GM12878 (cell line): ENCODE measurements around the gene IL17RB. TPM values are rescaled to one million over a fixed set of nuclear protein-coding genes. Genes with fewer than 3 reads are reported as not detected.

ENCODE experiments used
- ATAC-seq: fragments of 200-7000 bp; cut with Tn5 transposase; 3 replicates; pipeline ENCODE4 v1.9.1; 2020; ENCODE audit warnings: mild to moderate bottlenecking, moderate library complexity
- BruUV-seq: library from RNA; stranded (reverse); fragments of 400-500 nt; replicated peaks from 2 replicates; lab custom pipeline; 2021; lab: Mats Ljungman, UMichigan
- CTCF ChIA-PET: fragments of 300-600 bp; sonication (Branson Sonifier 250); formaldehyde crosslinking; extraction: SDS; loops from one replicate; lab custom pipeline; 2021; ENCODE audit warnings: inconsistent platforms; lab: Yijun Ruan, JAX
- POLR2A ChIA-PET: fragments of 350-600 bp; formaldehyde crosslinking; extraction: SDS; loops from one replicate; lab custom pipeline; 2021; ENCODE audit warnings: inconsistent platforms; lab: Charles Lee
- RAD21 ChIA-PET: fragments of 300-600 bp; sonication (Branson Sonifier 250); formaldehyde crosslinking; loops from one replicate; lab custom pipeline; 2023; ENCODE audit warnings: antibody characterized with exemption; ENCODE audit not compliant: unreplicated experiment; lab: Charles Lee
- SMC1A ChIA-PET: fragments of 300-600 bp; sonication (Branson Sonifier 250); formaldehyde crosslinking; loops from one replicate; lab custom pipeline; 2023; ENCODE audit not compliant: unreplicated experiment, uncharacterized antibody; lab: Charles Lee
- DNase-seq: peaks from one replicate; pipeline ENCODE4 v3.0.0-alpha.2; 2011; ENCODE audit warnings: low read depth, low spot score
- FAIRE-seq: peaks from 3 replicates; lab custom pipeline; 2011; peaks lifted over from hg19 to GRCh38; lab: Jason Lieb, UNC
- H2AFZ ChIP-seq: 2 replicates; pipeline ENCODE4 v1.6.0; 2011; ENCODE audit warnings: low read depth, low read length, control low read depth; ENCODE audit not compliant: control insufficient read depth
- H3K27ac ChIP-seq: 2 replicates; pipeline ENCODE4 v1.5.1; 2011; ENCODE audit warnings: control low read depth; ENCODE audit not compliant: control insufficient read depth, insufficient read depth
- H3K27me3 ChIP-seq, 2 experiments: replicated peaks in 1 of 2; 2 replicates each; pipeline versions ENCODE4 v1.6.0 to v1.6.1; 2011; ENCODE audit warnings: low read length in 1 of 2; ENCODE audit not compliant: control insufficient read depth in 2 of 2, insufficient read depth in 2 of 2
- H3K36me3 ChIP-seq, 2 experiments: 2 replicates each; pipeline ENCODE4 v1.5.1; 2011; ENCODE audit warnings: low read length in 1 of 2; ENCODE audit not compliant: control insufficient read depth in 2 of 2, insufficient read depth in 2 of 2
- H3K4me1 ChIP-seq: 2 replicates; pipeline ENCODE4 v1.6.1; 2011; ENCODE audit warnings: mild to moderate bottlenecking, low read length, moderate library complexity, mixed read lengths; ENCODE audit not compliant: control insufficient read depth, insufficient read depth
- H3K4me2 ChIP-seq: 2 replicates; pipeline ENCODE4 v1.6.0; 2011; ENCODE audit warnings: control low read depth; ENCODE audit not compliant: control insufficient read depth, insufficient read depth
- H3K4me3 ChIP-seq: fragments of 200-600 bp; sonication (generic); 2 replicates; pipeline ENCODE4 v1.5.1; 2016
- H3K79me2 ChIP-seq: 2 replicates; pipeline ENCODE4 v1.6.0; 2011; ENCODE audit warnings: low read length; ENCODE audit not compliant: control insufficient read depth, insufficient read depth
- H3K9ac ChIP-seq: 2 replicates; pipeline ENCODE4 v1.8.0; 2011; ENCODE audit warnings: low read length, control low read depth, mixed read lengths; ENCODE audit not compliant: control insufficient read depth, insufficient read depth
- H3K9me3 ChIP-seq: replicated peaks from 3 replicates; pipeline ENCODE4 v1.5.1; 2011; ENCODE audit warnings: mild to moderate bottlenecking, low read length; ENCODE audit not compliant: control insufficient read depth, insufficient read depth
- H4K20me1 ChIP-seq: 2 replicates; pipeline ENCODE4 v1.6.0; 2011; ENCODE audit not compliant: control insufficient read depth, insufficient read depth
- CREB1 ChIP-seq: IDR thresholded peaks from 2 replicates; pipeline ENCODE4 v1.6.1; 2012; ENCODE audit warnings: low read depth, mild to moderate bottlenecking, inconsistent platforms
- CTCF ChIP-seq, 3 experiments: IDR thresholded peaks in 2 of 3; conservative IDR thresholded peaks in 1 of 3; 2 replicates each; pipeline ENCODE4 v1.5.1; 2011; ENCODE audit warnings: low read depth in 3 of 3, low read length in 3 of 3, mild to moderate bottlenecking in 3 of 3, control low read depth in 2 of 3, moderate library complexity in 2 of 3, inconsistent platforms in 1 of 3, mixed read lengths in 1 of 3; ENCODE audit not compliant: control insufficient read depth in 2 of 3, insufficient read depth in 1 of 3; ENCODE audit errors: extremely low read depth in 1 of 3
- EED ChIP-seq: sonication (generic); IDR thresholded peaks from 2 replicates; pipeline ENCODE4 v1.6.1; 2016; ENCODE audit warnings: antibody characterized with exemption, low read depth
- EGR1 ChIP-seq, 2 experiments: IDR thresholded peaks; 1 replicate in 1 of 2; 2 replicates in 1 of 2; pipeline ENCODE4 v1.6.1; 2011 to 2012; ENCODE audit warnings: low read depth in 2 of 2, low read length in 2 of 2, borderline replicate concordance in 1 of 2, mild to moderate bottlenecking in 1 of 2, moderate library complexity in 1 of 2
- ESRRA ChIP-seq: IDR thresholded peaks from 2 replicates; pipeline ENCODE4 v1.6.1; 2012; ENCODE audit warnings: mild to moderate bottlenecking, low read length, improper control_type of control experiment
- IKZF2 ChIP-seq, 2 experiments: fragments of 450-650 bp; IDR thresholded peaks; 2 replicates each; pipeline ENCODE4 v1.6.1; 2017; ENCODE audit warnings: mild to moderate bottlenecking in 2 of 2, moderate library complexity in 2 of 2
- POLR2AphosphoS5 ChIP-seq: IDR thresholded peaks from 2 replicates; pipeline ENCODE4 v1.6.1; 2011; ENCODE audit warnings: mild to moderate bottlenecking, low read length, inconsistent platforms
- RUNX3 ChIP-seq: IDR thresholded peaks from 2 replicates; pipeline ENCODE4 v1.6.1; 2012; ENCODE audit warnings: low read length, inconsistent platforms
- SIN3A ChIP-seq: IDR thresholded peaks from 2 replicates; pipeline ENCODE4 v1.6.1; 2012; ENCODE audit warnings: low read depth, low read length, improper control_type of control experiment
- SMAD1 ChIP-seq: fragments of 450-650 bp; IDR thresholded peaks from 2 replicates; pipeline ENCODE4 v1.6.1; 2018; ENCODE audit warnings: mild to moderate bottlenecking, low read depth; ENCODE audit not compliant: partially characterized antibody
- SMAD5 ChIP-seq: IDR thresholded peaks from 2 replicates; pipeline ENCODE4 v1.6.1; 2016; ENCODE audit warnings: antibody characterized with exemption, low read depth
- SMARCA5 ChIP-seq: fragments of 450-650 bp; IDR thresholded peaks from 2 replicates; pipeline ENCODE4 v1.6.1; 2017; ENCODE audit warnings: mild to moderate bottlenecking
- SUPT20H ChIP-seq: IDR thresholded peaks from 2 replicates; pipeline ENCODE4 v1.6.1; 2011; ENCODE audit warnings: low read depth, mild to moderate bottlenecking, low read length, moderate library complexity, borderline replicate concordance; ENCODE audit not compliant: control insufficient read depth
- YY1 ChIP-seq: IDR thresholded peaks from 2 replicates; pipeline ENCODE4 v1.6.1; 2011; ENCODE audit warnings: low read depth, mild to moderate bottlenecking, low read length
- ZNF217 ChIP-seq: fragments of 450-650 bp; IDR thresholded peaks from 2 replicates; pipeline ENCODE4 v1.6.1; 2017; ENCODE audit warnings: antibody characterized with exemption, mild to moderate bottlenecking
- ZNF274 ChIP-seq: IDR thresholded peaks from one replicate; pipeline ENCODE4 v1.8.0; 2011; ENCODE audit not compliant: insufficient read length, insufficient read depth
- WGBS: methylation state at CpG from one replicate; pipeline ENCODE4 v1.1.6; 2016; ENCODE audit warnings: low lambda C conversion rate; ENCODE audit not compliant: insufficient replicate concordance, insufficient coverage; ENCODE audit errors: missing lambda C conversion rate; 5-methylcytosine and 5-hydroxymethylcytosine counted together
- in situ Hi-C: fragments of 300-500 bp; cut with MboI; formaldehyde crosslinking; loops from 9 replicates; pipeline ENCODE4 v1.14.3; 2018; ENCODE audit warnings: mixed read lengths
- intact Hi-C: fragments of 100-400 bp; cut with micrococcal nuclease; formaldehyde crosslinking; loops from one replicate; pipeline ENCODE4 v1.14.2; 2022; ENCODE audit not compliant: unreplicated experiment
- polyA plus RNA-seq, 11 experiments: library from polyadenylated mRNA; depleted of rRNA in 4 of 11; unstranded in 6 of 11; stranded (reverse) in 5 of 11; fragments of >200 nt; fragmentation: Nextera tagmentation in 4 of 11; fragmentation: Illumina TruSeq in 1 of 11; extraction: Ambion mirVana in 4 of 11; extraction: Trizol in 1 of 11; gene quantifications; 1 replicate in 1 of 11; 2 replicates in 10 of 11; pipeline versions ENCODE4 v1.2.1 to v1.2.3, GENCODE V29; 2011 to 2016; ENCODE audit warnings: inconsistent platforms in 2 of 11, missing spikeins in 2 of 11, low read depth in 1 of 11
- total RNA-seq, 4 experiments: library from RNA; depleted of rRNA in 3 of 4; stranded (reverse); fragments of >200 nt in 3 of 4; fragmentation: Illumina TruSeq in 1 of 4; extraction: Trizol in 1 of 4; gene quantifications; 2 replicates each; pipeline versions ENCODE4 v1.2.1 to v1.2.3, GENCODE V29; 2013 to 2021
- TF ChIP-seq, protein P1 (sequence below): fragments of 450-650 bp; IDR thresholded peaks from 2 replicates; pipeline ENCODE4 v1.6.1; 2016; ENCODE audit warnings: mild to moderate bottlenecking, moderate library complexity, borderline replicate concordance

Gene IL17RB
- total and polyA plus RNA-seq, 10 of the 15 experiments (the other 5 are each of a cell fraction or from before 2014, with no cell fraction given): 1.9 to 17.2 (median 2.9) TPM

GRCh38 chr3:53845103-53845880, 1.1 kb upstream of the IL17RB start:
- Histone ChIP-seq H3K27ac (peak overlapping the region; percentile 62), H3K36me3 (no peaks in the 10 kb centered on the region), H3K4me2 (peak overlapping the region; percentile 82), H3K79me2 (peaks cover 18% of the 10 kb centered on the region), H3K27me3 (no peaks in the 10 kb centered on the region), H3K9me3 (no peaks in the 10 kb centered on the region), H3K4me1 (peaks cover 39% of the 10 kb centered on the region), H4K20me1 (no peaks in the 10 kb centered on the region), H3K4me3 (peak overlapping the region; percentile 73), H2AFZ (peak overlapping the region; percentile 81), H3K9ac (peak overlapping the region; percentile 73)
- ChIA-PET POLR2A (interaction anchor here (0.5 to 4.1 kb wide), 13 partner anchors 8 to 1880 kb away, joined by 3 to 30 read pairs (median 4); partner anchors contain the start of gene SELENOK), CTCF (interaction anchor here (0.7 to 2.5 kb wide), 17 partner anchors 8 to 499 kb away, joined by 3 to 9 read pairs (median 4); no protein-coding TSS in a partner anchor), RAD21 (interaction anchor here (0.6 to 5.1 kb wide), 17 partner anchors 17 to 332 kb away, joined by 3 to 41 read pairs (median 5); partner anchors contain the start of genes ACTR8 and SELENOK), SMC1A (interaction anchor here (0.9 to 3.5 kb wide), 19 partner anchors 8 to 197 kb away, joined by 3 to 26 read pairs (median 4); partner anchors contain the start of gene SELENOK)
- DNase-seq: no peak
- ATAC-seq: peak; percentile 10
- intact Hi-C loops: loop anchor here (2.0 to 10.0 kb wide), 3 partner anchors 38 to 100 kb away; partner anchors contain the start of gene ACTR8
- no peak for FAIRE-seq
- 17% methylated on average over 25 of the region's 25 CpGs for WGBS
- in situ Hi-C loops: no loop called here
- no TSS peak for BruUV-seq
- TF ChIP-seq ESRRA: no peak
- TF ChIP-seq RUNX3: peak; percentile 26; the same call in 1 of the 2 replicates
- TF ChIP-seq SMAD5: no peak
- 0 out of 2 replicates have a peak, but pooled peaks have one; percentile 25 for TF ChIP-seq EED
- TF ChIP-seq YY1: 0 out of 2 replicates have a peak, but pooled peaks have one; percentile 8
- TF ChIP-seq SIN3A: 0 out of 2 replicates have a peak, but pooled peaks have one; percentile 51
- no peak for TF ChIP-seq SMAD1
- TF ChIP-seq ZNF274: no peak
- peak in 1 of 2 experiments; percentile 60; a peak in 1 of 3 replicates for TF ChIP-seq EGR1 (IDR thresholded peaks at IDR 0.05; ENCODE audit: borderline replicate concordance in 1 of 2, low read depth in 2 of 2, low read length in 2 of 2)
- TF ChIP-seq, protein P1, sequence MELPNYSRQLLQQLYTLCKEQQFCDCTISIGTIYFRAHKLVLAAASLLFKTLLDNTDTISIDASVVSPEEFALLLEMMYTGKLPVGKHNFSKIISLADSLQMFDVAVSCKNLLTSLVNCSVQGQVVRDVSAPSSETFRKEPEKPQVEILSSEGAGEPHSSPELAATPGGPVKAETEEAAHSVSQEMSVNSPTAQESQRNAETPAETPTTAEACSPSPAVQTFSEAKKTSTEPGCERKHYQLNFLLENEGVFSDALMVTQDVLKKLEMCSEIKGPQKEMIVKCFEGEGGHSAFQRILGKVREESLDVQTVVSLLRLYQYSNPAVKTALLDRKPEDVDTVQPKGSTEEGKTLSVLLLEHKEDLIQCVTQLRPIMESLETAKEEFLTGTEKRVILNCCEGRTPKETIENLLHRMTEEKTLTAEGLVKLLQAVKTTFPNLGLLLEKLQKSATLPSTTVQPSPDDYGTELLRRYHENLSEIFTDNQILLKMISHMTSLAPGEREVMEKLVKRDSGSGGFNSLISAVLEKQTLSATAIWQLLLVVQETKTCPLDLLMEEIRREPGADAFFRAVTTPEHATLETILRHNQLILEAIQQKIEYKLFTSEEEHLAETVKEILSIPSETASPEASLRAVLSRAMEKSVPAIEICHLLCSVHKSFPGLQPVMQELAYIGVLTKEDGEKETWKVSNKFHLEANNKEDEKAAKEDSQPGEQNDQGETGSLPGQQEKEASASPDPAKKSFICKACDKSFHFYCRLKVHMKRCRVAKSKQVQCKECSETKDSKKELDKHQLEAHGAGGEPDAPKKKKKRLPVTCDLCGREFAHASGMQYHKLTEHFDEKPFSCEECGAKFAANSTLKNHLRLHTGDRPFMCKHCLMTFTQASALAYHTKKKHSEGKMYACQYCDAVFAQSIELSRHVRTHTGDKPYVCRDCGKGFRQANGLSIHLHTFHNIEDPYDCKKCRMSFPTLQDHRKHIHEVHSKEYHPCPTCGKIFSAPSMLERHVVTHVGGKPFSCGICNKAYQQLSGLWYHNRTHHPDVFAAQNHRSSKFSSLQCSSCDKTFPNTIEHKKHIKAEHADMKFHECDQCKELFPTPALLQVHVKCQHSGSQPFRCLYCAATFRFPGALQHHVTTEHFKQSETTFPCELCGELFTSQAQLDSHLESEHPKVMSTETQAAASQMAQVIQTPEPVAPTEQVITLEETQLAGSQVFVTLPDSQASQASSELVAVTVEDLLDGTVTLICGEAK: peak; percentile 49; the same call in 1 of the 2 replicates
- TF ChIP-seq SUPT20H: no peak
- peak; percentile 41; the same call in 1 of the 2 replicates for TF ChIP-seq SMARCA5
- no peak for TF ChIP-seq POLR2AphosphoS5
- peak; percentile 39 to 55; a peak in 1 of 4 replicates for TF ChIP-seq IKZF2 (IDR thresholded peaks at IDR 0.05)
- TF ChIP-seq ZNF217: peak; percentile 39
- peak; percentile 29 to 33 (median 30); a peak in 2 of 6 replicates for TF ChIP-seq CTCF (IDR thresholded peaks at IDR 0.05 in 2 of 3, conservative IDR thresholded peaks at IDR 0.05 in 1 of 3; ENCODE audit: control insufficient read depth in 2 of 3, extremely low read depth in 1 of 3, insufficient read depth in 1 of 3, low read depth in 3 of 3, low read length in 3 of 3)
- no peak for TF ChIP-seq CREB1
